Activated naive CD4-positive, alpha-beta T cell treated with anti-CD3 and anti-CD28 coated beads, Interleukin-2, amount 50 U/mL, for 72 hours (primary cell): Measurements from ENCODE around the gene ILK. TPM values are rescaled to one million over a fixed set of nuclear protein-coding genes. Genes with fewer than 3 reads are reported as not detected.

Experiments used
- ATAC-seq, 2 donors: fragments of 150-1000 bp; cut with Tn5 transposase; 2 replicates each; pipeline ENCODE4 v1.10.0; 2021; ENCODE audit warnings: mild to moderate bottlenecking in 2 of 2, moderate library complexity in 2 of 2
- DNase-seq, 2 donors: peaks; one replicate each; pipeline ENCODE4 v3.0.0; 2021 to 2022; ENCODE audit warnings: low spot score in 2 of 2
- H3K27ac Mint-ChIP-seq, 2 donors: one replicate each; pipeline ENCODE4 v1.8.0; 2022; ENCODE audit warnings: mild to moderate bottlenecking in 2 of 2, mixed read lengths in 2 of 2
- H3K36me3 Mint-ChIP-seq, 2 donors: one replicate each; pipeline ENCODE4 v1.8.0; 2022; ENCODE audit warnings: mixed read lengths in 2 of 2
- H3K9me3 Mint-ChIP-seq, 2 donors: one replicate each; pipeline ENCODE4 v1.8.0; 2022; ENCODE audit warnings: mixed read lengths in 2 of 2
- total RNA-seq, 2 donors: library from RNA; stranded (reverse); gene quantifications; one replicate each; pipeline ENCODE4 v1.2.3, GENCODE V29; 2022

The ILK gene
- total RNA-seq, 2 donors from 2014 or later: 72.1 to 99.7 TPM

DNA sequence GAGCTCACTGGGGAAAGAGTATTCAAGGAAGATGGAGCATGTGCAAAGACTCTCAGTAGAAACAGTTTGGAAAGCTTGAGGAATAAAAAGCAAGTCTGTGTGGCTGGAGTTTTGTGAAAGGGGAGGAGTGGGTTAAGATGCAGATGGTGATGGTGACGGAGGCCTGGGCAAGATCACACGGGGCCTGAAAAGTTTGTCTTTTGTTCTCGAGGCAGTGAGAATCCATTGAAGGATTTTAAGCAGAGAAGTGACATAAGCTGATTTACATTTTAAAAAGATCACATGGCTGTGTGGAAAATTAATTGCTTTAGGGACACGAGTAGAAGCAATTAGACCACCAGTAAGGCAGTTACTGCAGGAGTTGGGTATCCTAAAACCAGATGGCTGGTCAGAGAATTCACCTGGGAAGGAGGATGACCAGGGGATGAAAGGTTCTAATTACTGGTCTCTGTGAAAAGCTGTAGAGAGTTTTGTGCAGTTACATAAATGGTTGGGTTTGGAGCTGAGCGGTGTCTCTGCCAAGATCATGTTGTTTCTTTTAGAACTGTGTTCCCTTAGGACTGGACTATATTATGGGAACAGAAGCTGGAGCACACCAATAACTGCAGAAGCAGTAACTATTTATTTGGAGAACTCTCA lies 7.2 kb upstream of the ILK start:
- Mint-ChIP-seq H3K36me3 (peaks cover 5 to 32% of the 10 kb centered on the region in 2 donors), H3K27ac (no peak overlapping the region), H3K9me3 (no peaks in the 10 kb centered on the region)
- DNase-seq (no peak), ATAC-seq (no peak)

DNA sequence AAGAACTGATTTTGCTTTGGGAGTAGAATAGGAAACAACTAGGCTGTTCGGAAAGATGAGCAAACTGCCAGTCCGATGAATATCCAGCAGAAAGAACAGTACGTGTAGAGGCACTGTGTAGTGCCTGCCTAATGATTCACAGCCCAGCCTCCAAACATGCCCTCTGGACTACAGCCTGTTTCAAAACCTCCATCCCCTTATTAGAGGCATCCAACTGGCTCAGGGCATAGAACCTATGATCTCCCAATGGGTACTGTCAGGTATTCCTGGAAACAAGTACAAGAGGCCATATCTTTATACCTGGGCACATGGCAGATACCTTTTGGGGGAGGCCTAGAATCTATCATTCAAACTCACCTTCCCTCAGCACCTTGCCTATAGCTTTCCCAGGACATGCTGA lies 5.0 kb upstream of the ILK start:
- ATAC-seq: no peak
- Mint-ChIP-seq H3K27ac (peak overlapping the region in 1 of 2 donors; percentile 12), H3K9me3 (no peaks in the 10 kb centered on the region), H3K36me3 (peaks cover 5 to 40% of the 10 kb centered on the region in 2 donors)
- no peak for DNase-seq

DNA sequence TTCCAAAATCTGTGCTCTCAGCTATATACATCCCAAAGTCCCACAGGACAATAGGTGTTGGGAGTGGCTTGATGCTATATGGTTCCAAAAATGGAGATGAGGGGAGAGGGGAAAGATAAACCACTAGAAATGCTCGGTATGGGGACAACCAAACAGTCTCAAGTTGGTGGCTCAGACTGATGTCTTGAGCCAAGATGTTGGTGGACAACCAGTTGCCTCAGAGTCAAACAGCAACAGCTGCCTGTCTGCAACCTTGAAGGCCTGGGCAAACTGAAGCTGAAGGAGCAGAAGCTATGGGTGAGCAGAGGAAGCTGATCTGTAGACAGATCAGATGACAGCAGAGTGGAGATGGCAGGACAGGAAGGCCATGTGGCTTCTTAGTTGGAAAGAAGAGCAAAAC lies 4.1 kb upstream of the ILK start:
- H3K9me3 Mint-ChIP-seq: no peaks in the 10 kb centered on the region
- DNase-seq (peak in 1 of 2 donors; percentile 0), ATAC-seq (no peak)
- H3K36me3 Mint-ChIP-seq: peaks cover 5 to 36% of the 10 kb centered on the region in 2 donors
- peak overlapping the region in 1 of 2 donors; percentile 33 for H3K27ac Mint-ChIP-seq

DNA sequence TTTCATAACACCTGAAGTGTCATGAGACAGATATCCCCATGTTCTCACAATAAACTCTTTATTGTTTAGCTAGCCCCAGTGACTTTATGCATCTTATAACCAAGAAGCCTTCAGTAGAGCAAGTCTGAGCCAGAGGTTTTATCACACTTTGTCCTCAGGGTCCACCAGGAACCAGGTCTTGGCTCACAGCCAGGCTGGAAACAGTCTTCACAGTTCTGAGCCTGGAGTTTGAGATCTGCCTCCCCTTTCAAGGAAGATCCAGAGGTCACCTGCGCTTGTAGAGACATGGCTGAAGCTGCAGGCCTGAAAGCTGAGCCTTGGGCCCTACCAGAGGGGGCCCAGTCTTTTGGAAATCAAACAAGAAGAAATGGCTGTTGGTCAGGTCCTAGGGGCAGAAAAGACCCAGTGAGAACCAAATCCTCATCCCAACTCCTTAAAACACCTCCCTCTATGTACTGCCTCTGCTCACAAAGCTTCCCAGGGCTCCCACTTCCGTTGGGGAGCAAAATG lies 3.6 kb upstream of the ILK start:
- no peaks in the 10 kb centered on the region for H3K9me3 Mint-ChIP-seq
- peak overlapping the region in 1 of 2 donors; percentile 63 for H3K27ac Mint-ChIP-seq
- peak in 1 of 2 donors; percentile 1 for DNase-seq
- H3K36me3 Mint-ChIP-seq: peaks cover 5 to 34% of the 10 kb centered on the region in 2 donors
- ATAC-seq: no peak

DNA sequence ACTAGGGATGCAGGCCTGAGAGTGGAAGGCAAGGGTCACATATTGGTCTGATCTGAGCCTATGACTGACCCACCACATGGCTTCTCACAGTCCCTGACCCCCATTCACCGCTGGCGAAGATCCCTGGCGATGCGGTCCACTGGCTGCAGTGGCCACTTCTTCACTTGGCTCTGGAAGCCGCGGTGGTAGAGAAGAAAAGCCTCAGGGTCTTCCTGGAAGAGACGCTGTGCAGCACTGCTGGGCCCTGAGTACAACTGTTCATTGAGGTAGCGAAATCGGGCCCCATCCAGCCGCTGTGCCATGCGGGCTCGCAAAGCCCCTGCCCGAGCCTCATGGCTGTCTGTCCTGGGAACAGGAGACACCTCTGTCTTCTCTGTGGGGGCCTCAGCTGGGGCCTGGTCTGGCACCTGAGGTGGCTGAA lies 2.5 kb upstream of the ILK start:
- DNase-seq: peak in 1 of 2 donors; percentile 1
- ATAC-seq: no peak
- Mint-ChIP-seq H3K9me3 (no peaks in the 10 kb centered on the region), H3K36me3 (peaks cover 5 to 31% of the 10 kb centered on the region in 2 donors), H3K27ac (no peak overlapping the region)

DNA sequence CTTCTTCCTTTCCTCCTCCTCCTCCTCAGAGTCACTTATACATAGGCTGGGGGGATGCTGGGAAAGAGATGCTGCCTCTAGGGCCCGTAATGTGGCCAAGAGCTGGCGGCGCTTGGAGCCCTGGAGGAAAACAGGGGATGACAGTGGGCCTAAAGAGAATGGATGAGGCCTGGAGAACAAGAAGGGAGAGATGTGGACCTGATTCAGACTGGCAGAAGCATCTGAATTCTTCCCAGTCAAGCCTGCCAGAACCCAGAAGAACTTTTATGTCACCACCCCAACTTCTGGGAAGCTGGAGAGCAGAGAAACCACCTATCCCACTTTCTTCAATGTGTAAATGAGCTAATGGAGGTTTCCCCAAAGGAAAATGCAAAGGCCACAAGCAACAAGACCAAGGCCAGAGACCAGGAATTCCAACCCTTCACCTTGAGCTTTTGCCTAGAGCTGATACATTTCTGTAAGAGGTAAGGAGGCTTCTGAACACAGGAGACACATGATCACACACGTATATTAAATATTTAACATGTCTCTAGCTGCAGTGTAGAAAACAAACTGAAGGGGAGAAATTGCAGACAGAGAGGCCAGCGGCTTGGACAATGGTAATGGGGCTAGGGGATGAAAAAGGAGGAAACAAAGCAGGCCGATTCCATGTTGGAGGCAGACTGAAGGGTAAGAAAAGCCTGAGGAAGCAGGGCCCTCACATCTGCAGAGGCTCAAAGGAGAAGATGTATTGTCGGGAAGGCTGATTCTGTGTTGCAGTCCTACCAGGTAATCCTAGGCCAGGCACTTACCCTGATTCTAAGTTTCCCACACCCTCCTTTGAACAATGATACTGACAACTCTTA lies 1.3 kb upstream of the ILK start:
- Mint-ChIP-seq H3K9me3 (no peaks in the 10 kb centered on the region), H3K27ac (peak overlapping the region in 1 of 2 donors; percentile 65), H3K36me3 (peaks cover 5 to 27% of the 10 kb centered on the region in 2 donors)
- ATAC-seq (no peak), DNase-seq (no peak)

DNA sequence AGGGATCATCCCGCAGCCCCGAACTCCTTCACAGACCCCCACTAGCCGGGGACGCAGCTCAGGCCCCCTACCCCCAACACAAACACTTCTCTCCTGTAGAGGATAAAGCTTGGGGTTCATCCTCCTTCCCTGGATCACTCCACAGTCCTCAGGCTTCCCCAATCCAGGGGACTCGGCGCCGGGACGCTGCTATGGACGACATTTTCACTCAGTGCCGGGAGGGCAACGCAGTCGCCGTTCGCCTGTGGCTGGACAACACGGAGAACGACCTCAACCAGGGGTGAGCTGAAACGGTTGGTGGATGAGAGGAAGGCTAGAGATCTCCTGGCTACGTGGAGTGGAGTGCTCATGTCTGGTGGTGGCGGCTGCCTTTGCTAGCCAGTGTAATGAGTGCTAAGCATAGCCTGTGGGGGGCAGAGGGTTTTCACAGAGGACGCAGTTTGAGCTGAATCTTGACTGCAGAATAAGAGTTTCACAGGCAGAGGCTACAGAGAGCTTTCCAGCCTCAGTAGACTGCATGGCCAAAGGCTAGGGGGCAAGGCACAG lies 580 bp downstream of the ILK start:
- H3K36me3 Mint-ChIP-seq: peaks cover 3 to 18% of the 10 kb centered on the region in 2 donors

DNA sequence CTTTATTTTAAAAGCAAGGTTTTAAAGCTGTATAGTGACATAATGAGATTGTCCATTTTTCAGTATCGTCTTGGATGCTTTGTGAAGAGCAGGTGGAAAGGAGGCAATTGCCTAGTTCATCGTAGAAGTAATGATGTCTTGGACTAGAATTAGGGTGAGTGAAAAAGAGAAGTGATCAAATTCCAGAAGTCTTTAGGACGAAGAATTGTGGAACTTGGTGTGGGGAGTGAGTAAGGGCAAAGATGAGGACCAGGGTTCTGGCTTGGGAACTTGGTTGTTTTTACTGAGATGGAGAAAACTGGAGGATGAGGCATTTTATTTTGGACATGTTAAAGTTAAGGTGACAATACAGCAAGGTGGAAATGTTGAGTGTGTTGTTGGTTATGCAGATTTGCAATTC lies 1.2 kb downstream of the ILK start:
- no peak overlapping the region for H3K27ac Mint-ChIP-seq
- H3K9me3 Mint-ChIP-seq: no peaks in the 10 kb centered on the region
- ATAC-seq (no peak), DNase-seq (no peak)
- H3K36me3 Mint-ChIP-seq: peaks cover 9 to 20% of the 10 kb centered on the region in 2 donors

More for the DNA sequence above, 580 bp downstream of the ILK start:
- ATAC-seq (peak; percentile 40 to 53), DNase-seq (peak in 1 of 2 donors; percentile 39)
- Mint-ChIP-seq H3K9me3 (no peaks in the 10 kb centered on the region), H3K27ac (no peak overlapping the region)

DNA sequence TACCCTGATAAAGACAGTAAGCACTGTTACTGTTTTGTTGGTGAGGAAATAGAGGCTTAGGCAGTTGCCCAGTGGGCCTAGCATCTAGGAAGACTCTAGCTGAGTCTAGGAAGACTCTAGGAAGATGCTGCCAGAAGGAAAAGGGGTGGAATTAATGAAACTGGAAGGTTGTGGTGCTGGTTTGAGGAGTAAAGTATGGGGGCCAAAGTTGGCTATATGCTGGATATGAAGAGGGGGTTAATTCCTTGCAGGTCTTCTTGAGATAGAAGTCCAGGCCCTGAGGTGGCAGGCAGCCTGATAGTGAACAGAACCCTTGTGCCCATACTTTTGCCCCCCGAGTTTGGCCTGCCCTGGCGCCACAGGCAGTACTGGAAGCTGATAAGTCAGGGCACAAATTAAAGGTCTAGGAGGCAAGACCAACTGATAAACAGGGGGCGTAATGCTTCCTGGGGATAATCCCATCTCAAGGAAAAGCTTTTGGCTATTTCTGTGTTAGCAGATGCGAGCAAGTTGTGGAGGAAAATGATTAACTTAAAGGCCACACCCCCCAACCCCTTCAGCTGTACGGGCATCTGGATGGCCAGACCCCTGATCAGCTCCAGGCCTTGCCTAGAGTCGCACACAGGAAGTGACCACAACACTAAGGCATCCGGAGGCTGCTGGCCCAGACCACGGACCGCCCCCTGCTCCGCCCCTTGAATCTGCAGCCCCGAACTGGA lies 3.1 kb downstream of the ILK start:
- peak overlapping the region in 1 of 2 donors; percentile 87 for H3K27ac Mint-ChIP-seq
- peak; percentile 27 to 50 for ATAC-seq
- peak; percentile 51 to 75 for DNase-seq
- no peaks in the 10 kb centered on the region for H3K9me3 Mint-ChIP-seq
- peaks cover 27 to 32% of the 10 kb centered on the region in 2 donors for H3K36me3 Mint-ChIP-seq

DNA sequence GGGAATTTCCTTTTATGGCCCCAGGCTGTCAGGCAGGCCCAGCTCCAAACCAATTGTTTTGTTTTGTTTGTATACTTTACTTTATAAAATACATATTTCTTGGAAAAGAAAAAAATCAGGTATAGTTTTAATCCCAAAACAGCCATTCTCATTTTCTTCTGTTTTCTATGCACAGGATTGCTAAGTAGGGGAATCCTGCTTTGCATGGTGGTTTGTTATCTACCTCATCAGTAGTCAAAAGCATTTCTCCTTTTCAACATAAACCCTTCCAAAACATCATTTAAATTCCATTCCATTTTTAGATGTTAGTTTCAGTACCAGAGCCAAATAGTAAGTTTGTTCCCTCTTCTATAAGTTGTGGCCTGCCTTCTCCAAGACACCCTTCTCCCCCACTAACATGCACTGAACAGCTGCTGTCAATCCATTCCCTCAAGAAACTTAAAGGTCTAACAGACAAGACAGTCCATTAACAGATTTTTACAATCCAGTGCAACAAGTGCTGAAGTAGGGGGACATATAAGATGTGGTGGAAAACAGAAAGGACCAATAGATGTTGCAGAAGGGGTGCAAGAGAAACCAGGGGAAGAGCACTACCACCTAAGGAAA lies 3.7 kb downstream of the ILK start:
- peak in 1 of 2 donors; percentile 9 for ATAC-seq
- no peak for DNase-seq
- Mint-ChIP-seq H3K36me3 (peaks cover 27% of the 10 kb centered on the region in 2 donors), H3K9me3 (no peaks in the 10 kb centered on the region), H3K27ac (peak overlapping the region in 1 of 2 donors; percentile 37)

DNA sequence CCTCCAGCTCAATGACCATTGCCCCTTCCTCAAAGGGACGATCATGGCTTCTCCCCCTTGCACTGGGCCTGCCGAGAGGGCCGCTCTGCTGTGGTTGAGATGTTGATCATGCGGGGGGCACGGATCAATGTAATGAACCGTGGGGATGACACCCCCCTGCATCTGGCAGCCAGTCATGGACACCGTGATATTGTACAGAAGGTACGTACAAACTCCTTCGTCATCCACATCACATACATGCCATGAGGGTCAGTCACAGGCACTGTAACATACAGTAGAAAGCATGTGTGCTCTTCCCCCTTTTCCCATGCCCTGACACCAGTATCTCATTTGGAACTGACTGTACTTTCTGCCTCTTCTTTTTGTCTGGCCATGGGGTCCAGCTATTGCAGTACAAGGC lies 4.4 kb downstream of the ILK start:
- no peak for ATAC-seq
- DNase-seq: peak in 1 of 2 donors; percentile 33
- Mint-ChIP-seq H3K9me3 (no peaks in the 10 kb centered on the region), H3K36me3 (peaks cover 27% of the 10 kb centered on the region in 2 donors), H3K27ac (no peak overlapping the region)

DNA sequence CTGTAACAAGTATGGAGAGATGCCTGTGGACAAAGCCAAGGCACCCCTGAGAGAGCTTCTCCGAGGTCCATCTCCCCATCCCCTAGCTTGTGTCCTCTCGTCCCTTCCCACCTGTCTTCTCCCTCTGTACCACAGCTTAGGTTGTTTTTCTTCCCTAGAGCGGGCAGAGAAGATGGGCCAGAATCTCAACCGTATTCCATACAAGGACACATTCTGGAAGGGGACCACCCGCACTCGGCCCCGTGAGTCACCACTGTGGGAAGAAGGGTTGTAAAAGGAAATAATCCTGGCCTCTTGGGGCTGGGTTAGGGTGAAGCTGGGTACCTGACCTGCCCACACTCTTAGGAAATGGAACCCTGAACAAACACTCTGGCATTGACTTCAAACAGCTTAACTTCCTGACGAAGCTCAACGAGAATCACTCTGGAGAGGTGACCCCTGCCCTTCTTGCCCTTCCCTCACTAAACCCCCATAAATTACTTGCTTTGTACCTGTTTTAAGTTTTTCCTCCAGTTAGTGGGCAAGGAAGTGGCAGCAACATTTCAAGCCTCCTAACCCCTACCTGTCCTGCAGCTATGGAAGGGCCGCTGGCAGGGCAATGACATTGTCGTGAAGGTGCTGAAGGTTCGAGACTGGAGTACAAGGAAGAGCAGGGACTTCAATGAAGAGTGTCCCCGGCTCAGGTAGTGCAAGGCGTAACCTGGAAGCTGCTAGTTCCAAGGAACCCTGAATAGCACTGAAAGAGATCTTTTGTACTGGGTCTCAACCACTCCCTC lies 5.3 kb downstream of the ILK start:
- DNase-seq (peak in 1 of 2 donors; percentile 31), ATAC-seq (no peak)
- peaks cover 27% of the 10 kb centered on the region in 2 donors for H3K36me3 Mint-ChIP-seq
- H3K9me3 Mint-ChIP-seq: no peaks in the 10 kb centered on the region
- H3K27ac Mint-ChIP-seq: no peak overlapping the region

DNA sequence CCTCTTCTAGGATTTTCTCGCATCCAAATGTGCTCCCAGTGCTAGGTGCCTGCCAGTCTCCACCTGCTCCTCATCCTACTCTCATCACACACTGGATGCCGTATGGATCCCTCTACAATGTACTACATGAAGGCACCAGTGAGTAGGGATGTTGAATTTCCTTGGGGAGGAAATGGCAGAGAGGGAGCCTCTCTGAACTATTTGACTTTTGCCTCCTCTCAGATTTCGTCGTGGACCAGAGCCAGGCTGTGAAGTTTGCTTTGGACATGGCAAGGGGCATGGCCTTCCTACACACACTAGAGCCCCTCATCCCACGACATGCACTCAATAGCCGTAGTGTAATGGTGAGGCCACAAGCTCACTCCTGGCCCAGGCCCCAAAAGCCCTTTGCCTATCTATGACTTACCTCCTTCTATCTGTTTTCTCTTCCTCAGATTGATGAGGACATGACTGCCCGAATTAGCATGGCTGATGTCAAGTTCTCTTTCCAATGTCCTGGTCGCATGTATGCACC lies 6.0 kb downstream of the ILK start:
- ATAC-seq: no peak
- H3K36me3 Mint-ChIP-seq: peaks cover 27% of the 10 kb centered on the region in 2 donors
- H3K27ac Mint-ChIP-seq: peak overlapping the region in 1 of 2 donors; percentile 70
- no peaks in the 10 kb centered on the region for H3K9me3 Mint-ChIP-seq
- DNase-seq: peak in 1 of 2 donors; percentile 45

DNA sequence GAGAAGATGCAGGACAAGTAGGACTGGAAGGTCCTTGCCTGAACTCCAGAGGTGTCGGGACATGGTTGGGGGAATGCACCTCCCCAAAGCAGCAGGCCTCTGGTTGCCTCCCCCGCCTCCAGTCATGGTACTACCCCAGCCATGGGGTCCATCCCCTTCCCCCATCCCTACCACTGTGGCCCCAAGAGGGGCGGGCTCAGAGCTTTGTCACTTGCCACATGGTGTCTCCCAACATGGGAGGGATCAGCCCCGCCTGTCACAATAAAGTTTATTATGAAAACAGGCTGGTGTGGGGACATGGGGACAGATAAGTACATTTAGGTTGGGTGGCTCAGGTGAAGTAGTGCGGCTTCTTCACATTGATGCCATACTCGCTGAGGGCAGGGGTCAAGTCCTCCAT lies 7.0 kb downstream of the ILK start:
- H3K36me3 Mint-ChIP-seq: peaks cover 27 to 33% of the 10 kb centered on the region in 2 donors
- peak overlapping the region in 1 of 2 donors; percentile 26 for H3K27ac Mint-ChIP-seq
- peak in 1 of 2 donors; percentile 52 for DNase-seq
- no peak for ATAC-seq
- no peaks in the 10 kb centered on the region for H3K9me3 Mint-ChIP-seq
